Adrenal gland (tissue), 5 donors: ENCODE measurements around the gene PSKH1.

ENCODE experiments used
- CTCF ChIP-seq, 6 experiments: fragments of 450-650 bp in 4 of 6; fragments of 200-600 bp in 2 of 6; sonication (generic) in 1 of 6; IDR thresholded peaks; 1 replicate in 5 of 6; 2 replicates in 1 of 6; pipeline versions ENCODE4 v1.5.1 to v1.8.0; 2016 to 2021; ENCODE audit warnings: antibody characterized with exemption in 6 of 6, mild to moderate bottlenecking in 2 of 6, moderate library complexity in 1 of 6
- POLR2A ChIP-seq, 2 donors: fragments of 450-650 bp; IDR thresholded peaks; one replicate each; pipeline ENCODE4 v1.6.1; 2017; ENCODE audit warnings: antibody characterized with exemption in 2 of 2, mild to moderate bottlenecking in 2 of 2, moderate library complexity in 1 of 2
- donor health status: DM: no; HTN: no; CAD: no.

GRCh38 chr16:67877064-67877463, 16.0 kb upstream of the PSKH1 start:
- TF ChIP-seq CTCF (IDR thresholded peaks at IDR 0.05): no peak
- no peak for TF ChIP-seq POLR2A (IDR thresholded peaks at IDR 0.05)
